IMR-90 (cell line): ENCODE results near the gene BTBD1. TPM values are rescaled to one million over a fixed set of nuclear protein-coding genes. Genes with fewer than 3 reads are reported as not detected.

Source experiments
- ATAC-seq: fragments of 200-7000 bp; cut with Tn5 transposase; 2 replicates; pipeline ENCODE4 v1.9.1; 2020; ENCODE audit warnings: low read depth, mild to moderate bottlenecking, moderate library complexity
- BruUV-seq: library from RNA; stranded (reverse); fragments of 400-500 nt; replicated peaks from 2 replicates; lab custom pipeline; 2021; lab: Mats Ljungman, UMichigan
- CTCF ChIA-PET: fragments of 300-600 bp; formaldehyde crosslinking; extraction: SDS; loops from one replicate; lab custom pipeline; 2021; ENCODE audit warnings: antibody characterized with exemption; lab: Yijun Ruan, JAX
- POLR2A ChIA-PET: fragments of 300-600 bp; sonication (Branson Sonifier 250); formaldehyde crosslinking; loops from one replicate; lab custom pipeline; 2022; ENCODE audit warnings: antibody characterized with exemption; ENCODE audit not compliant: unreplicated experiment; lab: Charles Lee
- DNase-seq: peaks from one replicate; pipeline ENCODE4 v3.0.0; 2013
- H2AFZ ChIP-seq: replicated peaks from 2 replicates; pipeline ENCODE3; 2013; ENCODE audit warnings: low read length, mild to moderate bottlenecking; ENCODE audit not compliant: poor library complexity
- H2AK5ac ChIP-seq: 2 replicates; pipeline ENCODE4 v1.6.1; 2013; ENCODE audit warnings: low read depth, low read length, inconsistent platforms
- H2AK9ac ChIP-seq: replicated peaks from 2 replicates; pipeline ENCODE3; 2013; ENCODE audit warnings: mild to moderate bottlenecking, low read depth, low read length, moderate library complexity; ENCODE audit not compliant: poor library complexity
- H2BK120ac ChIP-seq: 2 replicates; pipeline ENCODE4 v1.6.1; 2013; ENCODE audit warnings: low read depth, low read length, inconsistent platforms
- H2BK15ac ChIP-seq: 3 replicates; pipeline ENCODE4 v1.6.1; 2013; ENCODE audit warnings: low read depth, low read length, inconsistent platforms
- H2BK20ac ChIP-seq: 2 replicates; pipeline ENCODE4 v1.6.1; 2013; ENCODE audit warnings: low read depth, mild to moderate bottlenecking, inconsistent platforms, low read length, moderate library complexity
- H2BK5ac ChIP-seq: 2 replicates; pipeline ENCODE4 v1.6.1; 2013; ENCODE audit warnings: mild to moderate bottlenecking, low read depth, low read length, inconsistent platforms; ENCODE audit not compliant: poor library complexity, severe bottlenecking
- H3K14ac ChIP-seq: replicated peaks from 2 replicates; pipeline ENCODE4 v1.6.1; 2013; ENCODE audit warnings: low read depth, low read length, inconsistent platforms
- H3K18ac ChIP-seq: 2 replicates; pipeline ENCODE4 v1.6.1; 2013; ENCODE audit warnings: low read depth, low read length, control low read depth
- H3K23ac ChIP-seq: 2 replicates; pipeline ENCODE4 v1.6.1; 2013; ENCODE audit warnings: low read depth, low read length, inconsistent platforms
- H3K27ac ChIP-seq: 2 replicates; pipeline ENCODE4 v1.5.1; 2013; ENCODE audit warnings: mild to moderate bottlenecking, control low read depth, low read length; ENCODE audit not compliant: insufficient read depth
- H3K27me3 ChIP-seq: 2 replicates; pipeline ENCODE4 v1.6.1; 2013; ENCODE audit warnings: low read length; ENCODE audit not compliant: control insufficient read depth, insufficient read depth
- H3K36me3 ChIP-seq: 2 replicates; pipeline ENCODE4 v1.6.1; 2013; ENCODE audit warnings: low read length, mixed read lengths; ENCODE audit not compliant: control insufficient read depth, insufficient read depth
- H3K4ac ChIP-seq: 2 replicates; pipeline ENCODE4 v1.6.1; 2013; ENCODE audit warnings: low read depth, low read length, inconsistent platforms
- H3K4me1 ChIP-seq: 2 replicates; pipeline ENCODE4 v1.6.1; 2013; ENCODE audit warnings: low read length, mixed read lengths; ENCODE audit not compliant: control insufficient read depth, insufficient read depth
- H3K4me2 ChIP-seq: 2 replicates; pipeline ENCODE4 v1.6.1; 2013; ENCODE audit warnings: low read depth, mild to moderate bottlenecking, control low read depth, low read length, moderate library complexity
- H3K4me3 ChIP-seq: 2 replicates; pipeline ENCODE4 v1.5.1; 2013; ENCODE audit warnings: low read depth, mild to moderate bottlenecking, control low read depth, low read length, moderate library complexity; ENCODE audit not compliant: insufficient read depth
- H3K56ac ChIP-seq: 2 replicates; pipeline ENCODE4 v1.6.1; 2013; ENCODE audit warnings: low read length, inconsistent platforms; ENCODE audit not compliant: insufficient read depth; ENCODE audit errors: extremely low read depth
- H3K79me1 ChIP-seq, 2 experiments: 2 replicates each; pipeline ENCODE4 v1.6.1; 2013; ENCODE audit warnings: low read length in 2 of 2, inconsistent platforms in 1 of 2, low read depth in 1 of 2
- H3K9ac ChIP-seq: 2 replicates; pipeline ENCODE4 v1.6.1; 2013; ENCODE audit warnings: low read depth, low read length, control low read depth
- H3K9me1 ChIP-seq: 2 replicates; pipeline ENCODE4 v1.6.1; 2013; ENCODE audit warnings: low read length, inconsistent platforms; ENCODE audit not compliant: insufficient read depth
- H3K9me3 ChIP-seq: 2 replicates; pipeline ENCODE4 v1.6.1; 2013; ENCODE audit warnings: low read length; ENCODE audit not compliant: control insufficient read depth, insufficient read depth
- H4K20me1 ChIP-seq: 2 replicates; pipeline ENCODE4 v1.6.1; 2013; ENCODE audit warnings: low read length, inconsistent platforms; ENCODE audit not compliant: insufficient read depth
- H4K5ac ChIP-seq: 2 replicates; pipeline ENCODE4 v1.6.1; 2013; ENCODE audit warnings: mild to moderate bottlenecking, low read depth, low read length, control low read depth
- H4K8ac ChIP-seq, 2 experiments: 2 replicates each; pipeline ENCODE4 v1.6.1; 2013; ENCODE audit warnings: low read depth in 2 of 2, low read length in 2 of 2, control low read depth in 1 of 2, inconsistent platforms in 1 of 2
- H4K91ac ChIP-seq: 2 replicates; pipeline ENCODE4 v1.6.1; 2013; ENCODE audit warnings: low read depth, low read length, inconsistent platforms; ENCODE audit not compliant: insufficient read depth
- CEBPB ChIP-seq: IDR thresholded peaks from 2 replicates; pipeline ENCODE4 v1.6.1; 2012; ENCODE audit warnings: low read depth, low read length, improper control_type of control experiment
- CHD1 ChIP-seq: IDR thresholded peaks from 2 replicates; pipeline ENCODE4 v1.6.1; 2012; ENCODE audit warnings: low read depth, low read length, improper control_type of control experiment
- CTCF ChIP-seq: conservative IDR thresholded peaks from 2 replicates; pipeline ENCODE4 v1.5.1; 2012; ENCODE audit warnings: mild to moderate bottlenecking, low read depth, low read length, improper control_type of control experiment
- ELK1 ChIP-seq: fragments of 150-350 bp; IDR thresholded peaks from 2 replicates; pipeline ENCODE4 v1.6.1; 2016; ENCODE audit warnings: low read depth, mild to moderate bottlenecking, low read length, moderate library complexity, borderline replicate concordance
- FOS ChIP-seq: fragments of 150-350 bp; IDR thresholded peaks from 2 replicates; pipeline ENCODE4 v1.6.1; 2016; ENCODE audit warnings: low read depth, low read length
- MAFK ChIP-seq: IDR thresholded peaks from 2 replicates; pipeline ENCODE4 v1.6.1; 2012; ENCODE audit warnings: low read depth, low read length, improper control_type of control experiment
- MAZ ChIP-seq: IDR thresholded peaks from 2 replicates; pipeline ENCODE4 v1.6.1; 2012; ENCODE audit warnings: low read depth, mild to moderate bottlenecking, low read length, improper control_type of control experiment, moderate library complexity, borderline replicate concordance
- MXI1 ChIP-seq: IDR thresholded peaks from 2 replicates; pipeline ENCODE4 v1.6.1; 2012; ENCODE audit warnings: low read depth, mild to moderate bottlenecking, low read length, moderate library complexity, borderline replicate concordance
- NFE2L2 ChIP-seq: fragments of 150-350 bp; IDR thresholded peaks from 2 replicates; pipeline ENCODE4 v1.6.1; 2016; ENCODE audit warnings: low read depth, mild to moderate bottlenecking, low read length
- POLR2A ChIP-seq: IDR thresholded peaks from 2 replicates; pipeline ENCODE4 v1.6.1; 2012; ENCODE audit warnings: mild to moderate bottlenecking, low read depth, low read length
- RAD21 ChIP-seq: IDR thresholded peaks from 2 replicates; pipeline ENCODE4 v1.6.1; 2012; ENCODE audit warnings: low read length, improper control_type of control experiment
- RCOR1 ChIP-seq: IDR thresholded peaks from 2 replicates; pipeline ENCODE4 v1.6.1; 2012; ENCODE audit warnings: mild to moderate bottlenecking, low read length, improper control_type of control experiment; ENCODE audit not compliant: insufficient replicate concordance
- RFX5 ChIP-seq: IDR thresholded peaks from 2 replicates; pipeline ENCODE4 v1.8.0; 2012; ENCODE audit warnings: low read depth, mild to moderate bottlenecking, low read length, moderate library complexity
- SMC3 ChIP-seq: fragments of 150-350 bp; IDR thresholded peaks from 2 replicates; pipeline ENCODE4 v1.6.1; 2016; ENCODE audit warnings: low read depth, mild to moderate bottlenecking, antibody characterized with exemption, low read length, moderate library complexity
- USF2 ChIP-seq: fragments of 150-350 bp; IDR thresholded peaks from 2 replicates; pipeline ENCODE4 v1.6.1; 2017; ENCODE audit warnings: mild to moderate bottlenecking, antibody characterized with exemption, low read length, low read depth
- WGBS, 2 experiments: methylation state at CpG; one replicate each; pipeline versions ENCODE4 v1.1.5 to v1.1.7; 2013; ENCODE audit warnings: missing lambda C conversion rate in 2 of 2; ENCODE audit not compliant: insufficient read length in 1 of 2; ENCODE audit errors: extremely low coverage in 2 of 2; 5-methylcytosine and 5-hydroxymethylcytosine counted together
- dilution Hi-C: fragments of 300-500 bp; cut with HindIII; formaldehyde crosslinking; loops from one replicate; pipeline ENCODE4 v1.14.3; 2018; ENCODE audit warnings: low sequenced_read_pairs; ENCODE audit not compliant: unreplicated experiment
- in situ Hi-C: fragments of 300-500 bp; cut with MboI; formaldehyde crosslinking; loops from 3 replicates; pipeline ENCODE4 v1.14.3; 2019; ENCODE audit warnings: low sequenced_read_pairs, inconsistent platforms, mixed read lengths
- intact Hi-C: fragments of 100-400 bp; cut with micrococcal nuclease; formaldehyde crosslinking; loops from 2 replicates; pipeline ENCODE4 v1.10.0; 2022
- polyA plus RNA-seq, 3 experiments: library from polyadenylated mRNA; depleted of rRNA; stranded (reverse); fragments of >200 nt; gene quantifications; 2 replicates each; pipeline ENCODE4 v1.2.3, GENCODE V29; 2012; ENCODE audit warnings: low replicate concordance in 1 of 3
- total RNA-seq: library from RNA; depleted of rRNA; stranded (reverse); fragments of >200 nt; gene quantifications from 2 replicates; pipeline ENCODE4 v1.2.3, GENCODE V29; 2012

Gene BTBD1
- total and polyA plus RNA-seq, 2 of the 4 experiments (the other 2 are of a cell fraction): 39.3 to 78.7 TPM

GRCh38 chr15:82977076-82977475 is 90.0 kb downstream of the BTBD1 start:
- POLR2A ChIA-PET: no interaction called here

More at GRCh38 chr15:82977076-82977475, 90.0 kb downstream of the BTBD1 start:
- Histone ChIP-seq H3K18ac (no peak overlapping the region), H3K27me3 (no peaks in the 10 kb centered on the region), H2BK20ac (no peak overlapping the region), H3K4me2 (no peak overlapping the region), H4K8ac (no peak overlapping the region), H4K20me1 (no peaks in the 10 kb centered on the region), H3K9me3 (no peaks in the 10 kb centered on the region), H3K79me1 (no peaks in the 10 kb centered on the region), H2AFZ (no peak overlapping the region), H4K5ac (no peak overlapping the region), H2AK9ac (no peak overlapping the region), H3K27ac (no peak overlapping the region), H2AK5ac (no peak overlapping the region), H3K36me3 (no peaks in the 10 kb centered on the region), H3K9ac (no peak overlapping the region), H4K91ac (no peak overlapping the region), H3K23ac (no peak overlapping the region), H3K9me1 (no peaks in the 10 kb centered on the region), H3K14ac (no peak overlapping the region), H3K56ac (no peak overlapping the region), H2BK120ac (no peak overlapping the region), H2BK15ac (no peak overlapping the region), H3K4me3 (no peak overlapping the region), H3K4me1 (no peaks in the 10 kb centered on the region), H3K4ac (no peak overlapping the region), H2BK5ac (no peak overlapping the region)
- dilution Hi-C loops: no loop called here
- in situ Hi-C loops: no loop called here
- intact Hi-C loops: no loop called here
- CTCF ChIA-PET: interaction anchor here (0.7 kb wide), 1 partner anchor 582 kb away, joined by 6 read pairs; no protein-coding TSS in a partner anchor
- no CpG with 5 or more reads among the region's 1 CpG for WGBS, 2 experiments
- ATAC-seq (no peak), DNase-seq (no peak)
- TF ChIP-seq MAZ (no peak), SMC3 (no peak), RAD21 (no peak), CTCF (no peak), CEBPB (no peak), MXI1 (no peak), MAFK (no peak), ELK1 (no peak), RCOR1 (no peak), POLR2A (no peak), CHD1 (no peak), FOS (no peak), NFE2L2 (no peak), RFX5 (no peak), USF2 (no peak)
- BruUV-seq: no TSS peak
